Stimulated activated naive CD8-positive, alpha-beta T cell treated with anti-CD3 and anti-CD28 coated beads, Interleukin-15, Interleukin-2, amounts not matched to agents 100 ng/mL and 50 ng/mL, for 24 hours (primary cell): ENCODE measurements around the gene MBD3L1.

ENCODE experiments used
- H3K27ac Mint-ChIP-seq: one replicate; pipeline ENCODE4 v1.8.0; 2021; ENCODE audit warnings: mild to moderate bottlenecking, mixed read lengths
- H3K27me3 Mint-ChIP-seq: one replicate; pipeline ENCODE4 v1.8.0; 2021; ENCODE audit warnings: mixed read lengths
- H3K36me3 Mint-ChIP-seq: one replicate; pipeline ENCODE4 v1.8.0; 2021; ENCODE audit warnings: low read depth, mixed read lengths
- H3K4me1 Mint-ChIP-seq: one replicate; pipeline ENCODE4 v1.8.0; 2021; ENCODE audit warnings: low read depth, mixed read lengths
- H3K4me3 Mint-ChIP-seq: one replicate; pipeline ENCODE4 v1.8.0; 2021; ENCODE audit warnings: mild to moderate bottlenecking, mixed read lengths
- H3K9me3 Mint-ChIP-seq: one replicate; pipeline ENCODE4 v1.8.0; 2021; ENCODE audit warnings: mixed read lengths

Gene MBD3L1

DNA sequence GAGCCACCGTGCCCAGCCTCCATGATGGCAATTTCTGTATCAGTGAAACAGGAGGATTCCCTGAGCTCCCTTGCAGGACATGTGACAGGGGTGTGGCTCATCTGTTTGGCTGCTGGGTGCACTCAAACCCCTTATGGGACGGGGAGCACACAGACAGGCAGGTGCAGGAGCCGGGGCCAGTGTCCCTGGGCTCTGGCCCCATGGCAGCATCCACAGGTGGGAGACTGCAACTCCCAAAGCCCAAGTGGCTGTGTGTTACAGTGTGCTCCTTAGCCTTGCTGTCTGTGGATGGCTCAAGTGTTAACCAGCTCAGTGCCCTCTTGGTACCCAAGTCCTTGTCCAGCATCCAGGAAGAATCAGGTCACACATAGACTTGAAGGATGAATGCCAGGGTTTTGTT is 14.6 kb downstream of the MBD3L1 start:
- Mint-ChIP-seq H3K9me3 (peaks cover 12% of the 10 kb centered on the region), H3K4me1 (no peaks in the 10 kb centered on the region), H3K27me3 (peaks cover 25% of the 10 kb centered on the region), H3K27ac (no peak overlapping the region), H3K36me3 (no peaks in the 10 kb centered on the region), H3K4me3 (no peak overlapping the region)

DNA sequence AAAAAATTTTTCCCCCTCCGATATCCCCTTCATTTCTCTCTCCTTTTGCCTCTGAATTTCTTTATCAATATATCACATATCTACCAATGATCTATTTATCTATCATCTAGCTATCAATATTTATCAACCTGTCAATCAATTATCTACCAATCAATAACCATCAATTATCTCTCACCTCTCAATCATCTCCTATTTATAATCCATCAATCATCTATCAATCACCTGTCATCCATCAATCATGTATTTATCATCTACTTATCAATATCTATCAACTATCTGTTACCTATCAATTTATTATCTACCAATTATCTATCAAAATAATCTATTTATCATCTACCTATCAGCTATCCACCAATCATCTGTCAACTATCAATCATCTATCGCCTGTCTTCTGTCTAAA is 17.1 kb downstream of the MBD3L1 start:
- Mint-ChIP-seq H3K4me3 (no peak overlapping the region), H3K27ac (no peak overlapping the region), H3K36me3 (no peaks in the 10 kb centered on the region), H3K4me1 (no peaks in the 10 kb centered on the region), H3K27me3 (peaks cover 28% of the 10 kb centered on the region), H3K9me3 (peaks cover 12% of the 10 kb centered on the region)

DNA sequence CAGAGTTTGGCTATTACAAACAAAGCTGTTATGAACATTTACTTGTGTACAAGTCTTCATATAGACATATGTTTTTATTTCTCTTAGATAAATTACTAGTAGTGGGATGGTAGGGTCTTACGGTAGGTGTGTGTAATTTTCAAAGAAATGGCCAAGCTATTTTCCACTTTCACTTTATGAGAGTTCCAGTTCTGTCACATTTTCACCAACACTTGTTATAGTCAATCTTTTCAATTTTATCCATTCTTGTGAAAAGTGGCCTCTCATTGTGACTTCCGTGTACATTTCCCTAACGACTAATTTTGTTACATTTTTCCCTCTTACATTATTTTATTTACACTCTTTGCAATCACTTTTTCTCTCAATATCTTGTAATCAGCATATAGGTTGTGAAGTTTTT is 18.3 kb downstream of the MBD3L1 start:
- H3K9me3 Mint-ChIP-seq = peaks cover 12% of the 10 kb centered on the region
- no peaks in the 10 kb centered on the region for H3K36me3 Mint-ChIP-seq
- H3K27ac Mint-ChIP-seq = no peak overlapping the region
- peaks cover 35% of the 10 kb centered on the region for H3K27me3 Mint-ChIP-seq
- H3K4me1 Mint-ChIP-seq = no peaks in the 10 kb centered on the region
- no peak overlapping the region for H3K4me3 Mint-ChIP-seq

DNA sequence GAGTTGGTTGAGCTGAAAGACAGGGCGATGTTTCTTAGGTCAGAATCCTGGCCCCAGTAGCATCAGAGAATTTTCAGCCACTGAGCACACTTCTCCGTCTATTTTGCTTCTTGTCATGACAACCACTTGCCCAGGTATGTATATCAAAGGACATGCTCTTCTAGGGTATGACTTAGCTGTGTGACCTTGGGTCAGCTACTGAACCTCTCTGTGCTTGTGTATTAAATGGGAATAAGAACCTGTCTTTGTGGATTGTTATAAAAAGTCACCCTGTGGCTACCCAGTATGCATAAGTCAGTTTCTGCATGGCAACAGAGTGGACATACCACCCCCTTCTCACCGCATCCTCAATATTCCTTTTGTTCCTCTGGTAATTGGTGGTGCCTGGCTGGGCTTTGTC is 26.1 kb downstream of the MBD3L1 start:
- Mint-ChIP-seq H3K27me3 (peaks cover 26% of the 10 kb centered on the region), H3K36me3 (no peaks in the 10 kb centered on the region)

DNA sequence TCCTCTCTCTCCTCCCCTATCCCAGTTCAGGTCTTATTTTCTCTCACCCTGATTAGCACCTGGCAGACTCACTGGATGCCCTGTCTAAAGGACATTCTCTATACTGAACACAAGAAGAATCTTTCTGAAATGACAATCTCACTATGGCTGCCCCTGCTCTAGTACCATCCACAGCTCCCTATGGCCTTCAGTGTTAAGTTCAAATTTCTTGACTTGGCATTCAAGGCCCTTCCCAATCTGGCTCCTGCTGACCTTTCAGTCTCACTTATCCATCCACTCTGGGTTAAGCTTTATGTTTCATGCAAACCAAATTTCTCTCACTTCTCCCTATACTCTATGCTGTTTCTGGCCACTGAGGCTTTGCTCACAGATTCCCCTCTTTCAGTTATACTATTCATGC is 34.2 kb downstream of the MBD3L1 start:
- Mint-ChIP-seq H3K27me3 (peaks cover 16% of the 10 kb centered on the region), H3K27ac (no peak overlapping the region), H3K36me3 (no peaks in the 10 kb centered on the region), H3K4me3 (no peak overlapping the region), H3K4me1 (no peaks in the 10 kb centered on the region), H3K9me3 (no peaks in the 10 kb centered on the region)

More for the DNA sequence above, 26.1 kb downstream of the MBD3L1 start:
- Mint-ChIP-seq H3K27ac (no peak overlapping the region), H3K4me1 (no peaks in the 10 kb centered on the region), H3K9me3 (no peaks in the 10 kb centered on the region), H3K4me3 (no peak overlapping the region)

DNA sequence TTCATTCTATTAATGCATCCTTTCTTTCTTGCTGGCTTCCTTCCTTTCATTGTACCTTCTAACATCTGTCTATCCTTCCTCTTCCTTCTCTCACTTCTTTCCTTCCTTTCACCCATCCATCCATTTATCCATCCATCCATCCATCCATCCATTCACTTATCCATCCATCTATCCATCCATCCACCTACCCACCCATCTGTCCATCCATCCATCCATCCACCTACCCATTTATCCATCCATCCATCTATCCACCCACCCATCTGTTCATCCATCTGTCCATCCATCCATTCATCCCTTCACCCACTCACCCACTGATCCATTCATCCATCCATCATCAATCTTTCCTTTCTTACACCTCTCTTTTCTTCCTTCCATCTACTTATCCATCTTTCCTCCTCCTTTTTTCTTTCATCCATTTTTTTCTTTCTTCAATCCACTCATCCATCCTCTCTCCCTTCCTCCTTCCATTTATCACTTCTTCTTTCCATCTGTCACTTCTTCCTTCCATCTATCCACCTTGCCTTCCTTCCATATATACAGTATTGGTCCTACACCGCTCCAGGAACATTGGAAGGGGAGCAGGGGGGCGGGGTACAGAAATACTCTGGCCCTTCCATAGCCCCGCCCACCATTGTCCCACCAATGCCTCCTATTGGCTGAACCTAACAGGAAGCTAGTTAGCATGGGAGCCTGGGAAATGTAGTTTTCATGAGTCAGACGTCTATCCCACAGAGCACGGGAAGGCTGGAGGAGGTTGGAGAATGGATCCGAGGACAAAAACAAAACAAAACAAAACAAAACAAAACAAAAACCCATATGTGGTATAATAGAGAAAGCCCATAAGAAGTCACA is 45.9 kb downstream of the MBD3L1 start:
- peaks cover 20% of the 10 kb centered on the region for H3K9me3 Mint-ChIP-seq
- H3K4me3 Mint-ChIP-seq = no peak overlapping the region
- H3K36me3 Mint-ChIP-seq = no peaks in the 10 kb centered on the region
- no peaks in the 10 kb centered on the region for H3K4me1 Mint-ChIP-seq
- H3K27ac Mint-ChIP-seq = no peak overlapping the region
- H3K27me3 Mint-ChIP-seq = peaks cover 22% of the 10 kb centered on the region

DNA sequence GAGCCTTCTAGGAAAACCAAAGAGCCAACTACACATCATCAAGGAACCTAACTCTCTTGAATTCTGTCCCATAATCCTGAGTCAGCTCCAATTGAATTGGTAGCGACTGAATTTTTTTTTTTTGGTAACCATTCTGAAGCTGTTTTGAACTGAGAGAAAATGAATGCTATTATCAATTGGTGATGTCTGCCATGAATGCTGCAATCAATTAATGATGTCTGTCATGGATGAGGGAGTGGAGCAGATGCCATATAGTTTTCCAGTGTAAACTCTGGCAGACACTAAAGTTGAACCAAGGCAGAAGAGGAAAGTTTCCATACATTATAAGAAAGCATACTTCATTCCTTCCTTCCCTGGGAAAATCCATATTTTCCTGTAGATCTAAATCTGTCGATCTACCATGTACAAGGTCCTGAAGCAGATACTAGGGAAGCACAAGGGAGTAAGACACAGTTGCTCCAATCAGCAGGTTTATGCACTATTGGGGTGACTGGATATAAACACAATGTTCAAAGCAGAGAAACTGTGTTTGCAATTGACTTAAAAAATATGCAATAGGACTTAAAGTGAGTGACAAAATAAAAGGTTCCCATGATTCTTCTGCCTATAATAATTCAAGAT is 48.8 kb downstream of the MBD3L1 start:
- peaks cover 16% of the 10 kb centered on the region for H3K27me3 Mint-ChIP-seq
- peaks cover 20% of the 10 kb centered on the region for H3K9me3 Mint-ChIP-seq
- H3K36me3 Mint-ChIP-seq = no peaks in the 10 kb centered on the region
- H3K27ac Mint-ChIP-seq = no peak overlapping the region
- no peak overlapping the region for H3K4me3 Mint-ChIP-seq
- H3K4me1 Mint-ChIP-seq = no peaks in the 10 kb centered on the region

DNA sequence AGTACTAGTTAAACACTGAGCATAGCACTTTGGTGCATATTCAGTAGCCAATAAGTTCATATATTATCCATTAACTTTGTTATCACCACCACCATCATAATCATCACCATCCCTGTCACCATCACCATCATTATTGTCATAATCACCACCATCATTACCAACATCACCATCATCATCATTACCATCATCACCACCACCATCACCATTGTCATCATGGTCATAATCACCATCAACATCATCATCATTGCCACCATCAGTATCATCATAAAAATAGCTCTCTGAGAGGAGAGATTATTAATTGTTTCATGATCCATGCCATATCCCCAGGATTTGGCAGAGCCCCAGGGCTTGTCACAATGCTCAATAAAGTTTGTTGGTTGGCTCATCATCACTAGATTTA is 49.3 kb downstream of the MBD3L1 start:
- H3K4me3 Mint-ChIP-seq = no peak overlapping the region
- no peak overlapping the region for H3K27ac Mint-ChIP-seq
- H3K4me1 Mint-ChIP-seq = no peaks in the 10 kb centered on the region
- H3K27me3 Mint-ChIP-seq = peaks cover 16% of the 10 kb centered on the region
- H3K9me3 Mint-ChIP-seq = peaks cover 20% of the 10 kb centered on the region
- no peaks in the 10 kb centered on the region for H3K36me3 Mint-ChIP-seq

DNA sequence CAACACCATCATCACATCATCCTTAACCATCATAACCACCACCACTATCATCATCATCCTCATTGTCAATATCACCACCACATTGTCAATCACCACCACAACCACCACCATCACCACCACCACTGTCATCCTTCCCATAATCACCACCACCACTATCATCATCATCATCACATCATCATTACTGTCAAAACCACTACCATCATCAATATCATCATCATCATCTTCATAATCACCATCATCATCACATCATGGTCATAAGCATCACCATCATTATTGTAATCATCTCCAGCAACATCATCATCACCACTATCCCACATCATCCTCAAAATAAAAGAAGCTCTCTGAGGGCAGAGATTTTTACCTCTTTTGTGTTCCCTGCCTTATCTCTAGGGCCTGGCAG is 52.2 kb downstream of the MBD3L1 start:
- Mint-ChIP-seq H3K4me3 (no peak overlapping the region), H3K27ac (no peak overlapping the region), H3K36me3 (no peaks in the 10 kb centered on the region), H3K4me1 (no peaks in the 10 kb centered on the region), H3K27me3 (no peaks in the 10 kb centered on the region), H3K9me3 (peaks cover 4% of the 10 kb centered on the region)

DNA sequence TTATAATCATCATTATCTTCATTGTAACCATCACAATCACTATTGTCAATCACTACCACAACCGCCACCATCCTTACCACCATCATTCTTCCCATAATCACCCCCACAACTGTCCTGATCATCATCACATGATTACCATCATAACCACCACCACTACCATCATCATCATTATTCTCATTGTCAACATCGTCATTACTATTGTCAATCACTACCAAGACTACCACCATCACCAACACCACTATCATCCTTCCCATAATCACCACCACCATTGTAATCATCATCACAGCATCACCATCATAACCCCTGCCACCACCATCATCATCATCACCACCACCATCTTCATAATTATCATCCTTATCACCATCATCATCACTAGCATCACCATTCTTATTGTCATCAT is 55.2 kb downstream of the MBD3L1 start:
- H3K27ac Mint-ChIP-seq = no peak overlapping the region
- no peaks in the 10 kb centered on the region for H3K9me3 Mint-ChIP-seq
- H3K27me3 Mint-ChIP-seq = no peaks in the 10 kb centered on the region
- H3K4me1 Mint-ChIP-seq = no peaks in the 10 kb centered on the region
- no peaks in the 10 kb centered on the region for H3K36me3 Mint-ChIP-seq
- H3K4me3 Mint-ChIP-seq = no peak overlapping the region

DNA sequence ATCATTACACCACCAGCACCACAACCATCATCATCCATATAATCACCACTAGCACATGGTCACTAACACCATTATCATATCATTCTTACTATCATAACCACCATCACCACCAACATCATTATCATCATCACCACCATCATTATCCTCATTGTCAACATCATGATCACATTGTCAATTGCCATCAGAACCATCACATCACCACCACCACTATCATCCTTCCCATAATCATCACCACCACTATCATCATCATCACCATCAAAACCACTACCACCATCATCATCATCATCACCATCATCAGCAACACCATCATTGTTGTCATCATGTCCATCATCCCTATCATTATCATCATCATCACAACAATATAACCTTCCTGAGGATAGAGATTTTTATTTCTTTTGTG is 58.1 kb downstream of the MBD3L1 start:
- Mint-ChIP-seq H3K9me3 (no peaks in the 10 kb centered on the region), H3K4me3 (no peak overlapping the region), H3K27ac (no peak overlapping the region), H3K27me3 (no peaks in the 10 kb centered on the region), H3K4me1 (no peaks in the 10 kb centered on the region), H3K36me3 (no peaks in the 10 kb centered on the region)
